Astrocyte of the cerebellum (primary cell): ENCODE results near the gene SH3TC1.

ENCODE experiments used
- DNase-seq: peaks from one replicate; pipeline ENCODE4 v3.0.0-alpha.2; 2011; ENCODE audit warnings: low read depth
- H3K4me3 ChIP-seq: 2 replicates; pipeline ENCODE4 v1.5.1; 2011; ENCODE audit warnings: mild to moderate bottlenecking, low read depth, low read length, moderate library complexity
- CTCF ChIP-seq: IDR thresholded peaks from 2 replicates; pipeline ENCODE4 v1.5.1; 2012; ENCODE audit warnings: low read length, low read depth, moderate library complexity, mild to moderate bottlenecking; ENCODE audit errors: missing control alignments
- in situ Hi-C: cut with HindIII; loops from 2 replicates; pipeline ENCODE4 v1.10.0; 2017; ENCODE audit warnings: low sequenced_read_pairs

Gene SH3TC1

DNA sequence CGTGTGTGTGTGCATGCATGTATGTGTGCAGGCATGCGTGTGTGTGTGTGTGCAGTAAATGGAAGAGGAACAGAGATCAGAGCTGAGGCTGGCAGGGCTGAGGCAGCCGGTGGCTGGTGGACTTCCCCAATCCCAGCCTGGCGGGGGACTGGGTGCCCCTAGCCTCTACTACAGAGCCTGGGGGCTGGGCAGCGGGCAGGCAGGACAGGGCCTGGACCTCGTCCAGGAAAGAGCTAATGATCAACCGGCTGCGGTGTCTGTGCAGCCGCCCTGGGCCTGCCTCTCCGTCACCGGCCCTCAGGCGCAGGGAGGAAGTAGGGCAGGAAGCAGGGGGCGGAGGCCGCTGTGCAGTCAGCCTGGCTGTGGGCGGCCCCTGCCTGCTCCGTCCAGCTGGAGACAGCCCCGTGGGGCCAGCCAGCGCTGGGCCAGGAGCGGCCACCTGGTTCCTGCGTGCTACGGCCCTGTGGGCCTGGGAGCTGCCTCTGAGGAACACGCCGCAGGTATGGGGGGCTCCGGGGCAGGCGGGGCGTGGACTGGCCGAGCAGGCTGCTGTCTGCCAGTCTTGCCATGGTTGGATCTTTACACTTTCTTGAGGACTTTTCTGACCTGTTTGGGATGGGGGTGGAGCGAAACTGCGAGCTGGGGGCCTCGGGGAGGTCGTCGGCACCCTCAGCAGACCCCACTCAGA, at the start of gene SH3TC1:
Gene SH3TC1, plus strand, starts transcription at position 385 of the 688 bp plus-strand sequence. CDS start 5,905 bp downstream, outside the sequence.
- H3K4me3 ChIP-seq: no peak within 1 kb of the TSS
- TF ChIP-seq CTCF: no peak
- DNase-seq: no peak
- in situ Hi-C loops: no loop called here

DNA sequence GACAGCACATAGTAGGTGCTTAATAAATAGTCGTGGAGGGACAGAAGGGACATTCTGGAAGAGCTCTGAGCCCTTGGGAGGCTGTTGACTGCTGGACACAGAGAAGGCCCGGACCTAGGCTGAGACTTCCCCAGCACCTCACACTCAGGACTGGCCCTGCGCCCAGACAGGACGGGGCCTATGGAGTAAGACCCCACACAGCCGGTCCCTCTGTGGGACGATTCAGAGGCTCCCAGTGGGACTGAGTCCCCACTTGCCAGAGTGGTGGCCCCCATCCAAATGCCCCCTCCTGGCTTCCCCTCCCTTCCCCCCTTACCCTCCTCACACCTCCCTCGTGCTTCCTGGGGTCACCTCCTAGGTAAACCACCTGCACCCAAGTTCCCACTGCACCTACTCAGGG, 49.4 kb upstream of the SH3TC1 start:
- no peak overlapping the region for H3K4me3 ChIP-seq
- no peak for DNase-seq
- in situ Hi-C loops: no loop called here
- no peak for TF ChIP-seq CTCF

GRCh38 chr4:8150152-8151090, 48.7 kb upstream of the SH3TC1 start:
- no peak overlapping the region for H3K4me3 ChIP-seq
- TF ChIP-seq CTCF: no peak
- in situ Hi-C loops: no loop called here
- DNase-seq: no peak

DNA sequence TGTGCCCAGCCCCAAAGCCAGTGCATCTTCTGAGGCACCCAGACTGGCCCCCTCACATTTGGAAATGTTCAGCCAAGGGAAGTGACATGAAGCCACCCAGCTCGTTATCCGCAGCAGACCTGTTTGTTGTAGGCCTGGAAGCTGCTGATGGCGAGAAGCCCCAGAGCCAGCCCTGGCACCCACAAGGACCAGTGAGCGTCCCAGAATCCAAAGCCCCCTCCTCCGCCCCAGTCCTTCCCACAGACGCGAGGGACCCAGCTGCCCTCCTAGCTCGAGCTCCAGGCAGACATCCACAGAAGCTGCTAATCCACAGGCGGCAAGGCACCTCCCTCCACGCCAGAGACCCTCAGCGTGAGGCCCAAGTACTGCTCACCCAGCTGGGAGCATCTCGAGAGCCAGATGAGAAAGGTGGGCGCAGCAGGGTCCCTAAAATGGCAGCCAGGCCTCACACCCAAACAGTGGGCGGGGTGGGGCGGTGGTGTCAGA, 47.9 kb upstream of the SH3TC1 start:
- in situ Hi-C loops: no loop called here
- H3K4me3 ChIP-seq: no peak overlapping the region
- no peak for DNase-seq
- no peak for TF ChIP-seq CTCF

DNA sequence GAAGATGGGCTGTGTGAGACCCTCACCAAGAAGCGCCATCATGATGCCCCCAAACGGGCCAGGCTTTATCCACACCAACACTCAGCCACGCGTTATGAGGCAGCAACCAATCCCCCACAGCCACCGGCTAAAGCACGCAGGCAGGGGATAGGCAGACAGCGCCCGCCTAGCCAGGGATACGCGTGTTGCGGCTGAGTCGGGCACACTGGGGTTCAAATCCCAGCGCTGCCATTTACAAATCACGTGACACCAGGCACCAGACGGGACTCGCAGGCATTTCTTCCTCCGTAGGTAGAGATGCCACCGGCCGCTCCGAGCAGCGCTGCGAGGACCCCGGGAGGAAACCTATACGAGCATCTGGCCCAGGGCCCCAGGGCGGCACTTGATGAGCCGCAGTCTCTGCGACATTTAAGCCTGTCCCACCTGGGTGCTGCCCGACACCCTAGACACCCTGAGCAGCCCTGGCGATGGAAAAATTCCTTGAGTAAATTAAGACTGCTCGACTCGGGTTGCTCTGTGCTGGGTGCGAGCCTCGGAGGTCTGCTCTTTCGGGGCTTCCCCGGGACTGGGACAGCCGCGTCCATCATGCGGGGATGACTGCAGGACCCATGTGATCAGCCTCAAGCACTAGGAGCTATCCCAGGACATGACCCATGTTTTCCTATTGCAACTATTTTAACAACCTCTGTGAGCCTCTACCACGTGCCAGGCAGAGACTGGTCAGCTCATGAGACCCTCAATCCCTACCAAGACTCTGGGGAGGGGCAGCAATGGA, 46.8 kb upstream of the SH3TC1 start:
- no peak overlapping the region for H3K4me3 ChIP-seq
- no peak for DNase-seq
- no peak for TF ChIP-seq CTCF
- in situ Hi-C loops: no loop called here

GRCh38 chr4:8152865-8153257, 46.2 kb upstream of the SH3TC1 start:
- DNase-seq: no peak
- no peak for TF ChIP-seq CTCF
- no peak overlapping the region for H3K4me3 ChIP-seq
- in situ Hi-C loops: no loop called here
